ENCODE measurements around the gene ELMOD1.

The ELMOD1 gene

DNA sequence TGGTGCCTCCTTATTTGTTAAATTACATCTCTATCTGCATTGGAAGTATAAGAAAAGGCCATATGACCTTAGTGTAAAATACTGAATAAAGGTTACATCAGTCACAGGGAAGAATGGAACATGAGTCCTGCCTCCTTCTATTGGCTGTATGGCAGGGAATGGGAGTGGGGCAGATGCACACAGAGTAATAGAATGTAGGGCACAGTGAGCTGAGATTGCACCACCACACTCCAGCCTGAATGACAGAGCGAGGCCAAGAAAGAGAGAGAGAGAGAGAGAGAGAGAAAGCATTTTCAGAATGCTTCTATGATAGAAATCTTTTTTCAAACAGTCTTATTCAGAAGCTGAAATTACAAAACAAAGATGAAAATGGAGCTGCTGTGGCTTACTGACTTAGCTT, 62.1 kb downstream of the ELMOD1 start:
- Mint-ChIP-seq H3K4me1 (ENCODE audit: low read depth) (no peaks in the 10 kb centered on the region), H3K4me3 (no peak overlapping the region), H3K36me3 (no peaks in the 10 kb centered on the region), H3K9me3 (ENCODE audit: low read depth) (no peaks in the 10 kb centered on the region), H3K27me3 (peaks cover 17% of the 10 kb centered on the region), H3K27ac (no peak overlapping the region)

DNA sequence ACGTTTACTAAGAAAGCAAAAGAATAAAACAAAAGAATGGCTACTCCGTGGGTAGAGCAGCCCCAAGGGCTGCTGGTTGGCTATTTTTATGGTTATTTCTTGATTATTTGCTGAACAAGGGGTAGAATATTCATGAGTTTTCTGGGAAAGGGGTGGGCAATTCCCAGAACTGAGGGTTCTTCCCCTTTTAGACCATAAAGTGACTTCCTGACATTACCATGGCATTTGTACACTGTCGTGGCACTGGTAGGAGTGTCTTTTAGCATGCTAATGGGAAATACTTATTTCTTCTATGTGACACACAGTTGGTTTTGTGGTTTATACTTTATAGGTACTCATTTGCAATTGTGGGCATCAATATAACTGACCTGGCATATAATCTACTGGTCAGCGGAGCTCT, 64.7 kb downstream of the ELMOD1 start:
- H3K4me3 Mint-ChIP-seq: no peak overlapping the region
- no peaks in the 10 kb centered on the region for H3K9me3 Mint-ChIP-seq (ENCODE audit: low read depth)
- no peaks in the 10 kb centered on the region for H3K36me3 Mint-ChIP-seq
- peaks cover 7% of the 10 kb centered on the region for H3K27me3 Mint-ChIP-seq
- H3K27ac Mint-ChIP-seq: no peak overlapping the region
- H3K4me1 Mint-ChIP-seq (ENCODE audit: low read depth): no peaks in the 10 kb centered on the region

DNA sequence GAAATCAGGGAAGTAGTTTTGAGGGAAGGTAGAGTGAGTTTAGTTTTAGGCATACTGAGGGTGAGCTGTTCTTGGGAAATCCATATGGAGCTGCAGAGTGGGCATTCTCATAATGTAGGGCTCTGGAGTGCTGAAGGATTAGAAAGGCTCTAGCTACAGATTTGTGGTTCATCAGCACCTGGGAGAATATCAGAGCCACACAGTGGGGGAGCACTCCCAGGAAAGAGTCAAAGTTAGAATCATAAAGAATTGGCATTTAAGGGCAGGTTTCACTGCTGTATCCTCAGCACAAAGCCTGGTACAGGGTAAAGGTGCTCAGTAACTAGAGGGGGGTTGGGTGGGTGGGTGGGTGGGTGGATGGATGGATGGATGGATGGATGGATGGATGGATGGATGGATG, 68.4 kb downstream of the ELMOD1 start:
- H3K4me1 Mint-ChIP-seq (ENCODE audit: low read depth): no peaks in the 10 kb centered on the region
- H3K36me3 Mint-ChIP-seq: no peaks in the 10 kb centered on the region
- no peak overlapping the region for H3K27ac Mint-ChIP-seq
- H3K27me3 Mint-ChIP-seq: peaks cover 2% of the 10 kb centered on the region
- no peaks in the 10 kb centered on the region for H3K9me3 Mint-ChIP-seq (ENCODE audit: low read depth)
- H3K4me3 Mint-ChIP-seq: no peak overlapping the region

DNA sequence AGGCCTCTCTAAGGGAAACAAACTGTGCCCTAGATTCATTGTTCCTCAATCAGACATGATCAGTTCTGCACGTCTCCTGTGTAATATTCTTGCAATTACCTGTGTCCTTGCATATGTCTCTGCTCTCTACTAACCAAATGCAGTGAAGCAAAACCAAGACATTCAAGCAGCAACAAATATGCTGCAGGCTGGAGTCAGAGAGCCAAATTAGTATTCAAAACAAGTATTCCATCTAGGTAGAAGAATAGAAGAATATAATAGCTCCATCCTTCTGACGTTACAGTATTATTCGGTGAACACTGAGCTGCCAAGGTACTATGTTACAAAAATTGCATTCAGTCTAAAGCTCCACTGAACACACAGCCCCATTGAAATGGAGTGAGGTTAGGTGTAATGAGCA, 69.1 kb downstream of the ELMOD1 start:
- no peaks in the 10 kb centered on the region for H3K36me3 Mint-ChIP-seq
- H3K9me3 Mint-ChIP-seq (ENCODE audit: low read depth): no peaks in the 10 kb centered on the region

DNA sequence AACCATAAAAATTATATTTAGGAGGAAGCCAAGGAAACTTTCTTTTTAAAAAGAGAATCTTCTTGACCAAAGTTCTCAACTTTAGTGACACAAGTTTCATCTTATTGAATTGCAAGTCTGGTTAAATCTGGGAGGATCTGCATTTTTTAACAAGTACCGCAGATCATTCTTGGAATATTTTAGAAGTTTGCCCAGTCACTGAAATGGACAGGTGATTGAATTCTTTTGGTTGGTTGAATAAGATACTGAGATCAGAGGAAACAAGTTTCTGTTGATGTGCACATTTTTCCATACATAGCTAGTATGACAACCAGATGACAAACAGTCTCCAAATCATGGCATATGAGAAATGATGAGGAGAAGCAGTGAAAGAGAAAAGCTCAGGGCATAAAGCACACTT, 70.7 kb downstream of the ELMOD1 start:
- Mint-ChIP-seq H3K36me3 (no peaks in the 10 kb centered on the region), H3K27ac (no peak overlapping the region), H3K27me3 (peaks cover 2% of the 10 kb centered on the region), H3K4me3 (no peak overlapping the region), H3K4me1 (ENCODE audit: low read depth) (no peaks in the 10 kb centered on the region), H3K9me3 (ENCODE audit: low read depth) (no peaks in the 10 kb centered on the region)

More for the DNA sequence above, 69.1 kb downstream of the ELMOD1 start:
- H3K4me1 Mint-ChIP-seq (ENCODE audit: low read depth): no peaks in the 10 kb centered on the region
- peaks cover 2% of the 10 kb centered on the region for H3K27me3 Mint-ChIP-seq
- H3K4me3 Mint-ChIP-seq: no peak overlapping the region
- H3K27ac Mint-ChIP-seq: no peak overlapping the region

DNA sequence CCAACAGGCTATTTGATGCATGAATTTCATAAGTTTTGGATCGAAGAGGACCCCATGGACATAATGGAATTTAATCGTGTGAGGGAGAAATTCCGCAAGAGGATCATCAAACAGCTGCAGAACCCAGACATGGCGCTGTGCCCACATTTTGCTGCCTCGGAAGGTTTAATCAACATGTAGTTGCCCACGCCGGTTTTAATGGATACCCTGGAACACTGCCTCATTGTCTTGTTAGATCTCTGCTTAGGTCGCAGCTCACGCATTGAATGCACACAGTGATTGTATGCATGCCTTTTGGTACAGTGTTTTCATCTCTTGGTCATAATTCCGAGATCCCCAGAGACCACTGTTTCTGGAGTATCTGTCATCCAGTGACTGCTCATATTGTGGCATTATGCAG, 74.1 kb downstream of the ELMOD1 start:
- Mint-ChIP-seq H3K4me3 (no peak overlapping the region), H3K4me1 (ENCODE audit: low read depth) (no peaks in the 10 kb centered on the region), H3K27me3 (no peaks in the 10 kb centered on the region), H3K36me3 (no peaks in the 10 kb centered on the region), H3K9me3 (ENCODE audit: low read depth) (no peaks in the 10 kb centered on the region), H3K27ac (no peak overlapping the region)

DNA sequence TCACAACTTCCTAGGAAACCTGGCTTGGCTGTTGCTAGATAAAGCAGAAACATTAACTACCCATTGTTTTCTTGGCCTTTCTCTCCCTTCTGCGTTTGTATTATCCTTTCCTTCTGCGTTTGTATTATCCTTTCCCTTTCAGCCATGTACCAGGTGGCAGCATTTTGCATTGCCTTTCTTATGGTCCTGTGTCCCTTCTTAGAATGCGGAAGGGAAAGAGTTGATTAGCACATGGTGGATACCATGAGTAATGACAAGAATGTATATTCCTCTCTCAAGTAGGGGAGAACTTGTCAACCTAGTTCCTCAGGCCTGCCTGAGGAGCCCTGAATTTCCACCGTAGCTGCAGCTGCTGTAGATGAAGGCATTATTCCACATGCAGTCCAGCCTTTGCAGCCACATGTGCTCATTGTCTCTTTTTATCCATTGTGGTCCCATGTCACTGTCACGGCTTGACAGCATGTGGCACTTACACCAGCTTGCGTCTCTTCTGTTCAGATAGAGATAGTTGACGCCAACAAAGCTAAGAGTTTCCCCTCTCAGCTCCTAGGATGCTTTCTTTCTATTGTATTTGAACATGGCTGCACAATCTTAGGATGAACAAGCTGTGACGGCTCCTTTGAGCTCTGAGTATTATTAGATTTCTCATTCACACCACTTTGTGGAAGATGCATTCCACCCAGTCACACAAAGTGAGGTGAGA, 76.1 kb downstream of the ELMOD1 start:
- Mint-ChIP-seq H3K9me3 (ENCODE audit: low read depth) (no peaks in the 10 kb centered on the region), H3K27ac (no peak overlapping the region), H3K27me3 (peaks cover 2% of the 10 kb centered on the region), H3K4me3 (no peak overlapping the region), H3K36me3 (no peaks in the 10 kb centered on the region), H3K4me1 (ENCODE audit: low read depth) (no peaks in the 10 kb centered on the region)

DNA sequence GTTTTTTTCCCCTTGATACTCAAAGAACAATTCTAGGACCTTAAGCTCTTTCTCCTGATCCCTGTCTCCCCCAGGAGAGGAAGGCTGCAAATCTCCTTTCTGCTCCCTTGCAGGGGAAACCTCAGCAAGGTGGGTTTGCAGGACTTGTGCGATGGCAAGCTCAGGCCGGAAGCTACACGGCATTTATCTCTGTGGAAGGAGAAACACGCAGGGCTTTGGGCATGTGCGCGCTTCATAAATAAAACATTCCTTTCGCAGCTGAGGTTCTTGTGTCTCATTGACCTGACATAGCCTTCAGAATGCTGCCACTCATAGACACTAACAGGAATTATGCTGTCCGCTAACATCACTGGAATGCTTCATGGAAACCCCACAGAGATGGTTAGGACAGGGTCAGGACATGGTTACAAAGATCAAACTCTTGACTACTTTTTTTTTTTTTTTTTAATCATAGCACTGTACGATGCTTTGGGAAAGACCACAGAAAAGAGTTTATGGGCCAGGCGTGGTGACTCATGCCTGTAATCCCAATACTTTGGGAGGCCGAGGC, 78.3 kb downstream of the ELMOD1 start:
- Mint-ChIP-seq H3K4me3 (no peak overlapping the region), H3K27ac (no peak overlapping the region), H3K4me1 (ENCODE audit: low read depth) (no peaks in the 10 kb centered on the region), H3K27me3 (peaks cover 8% of the 10 kb centered on the region), H3K9me3 (ENCODE audit: low read depth) (no peaks in the 10 kb centered on the region), H3K36me3 (no peaks in the 10 kb centered on the region)

DNA sequence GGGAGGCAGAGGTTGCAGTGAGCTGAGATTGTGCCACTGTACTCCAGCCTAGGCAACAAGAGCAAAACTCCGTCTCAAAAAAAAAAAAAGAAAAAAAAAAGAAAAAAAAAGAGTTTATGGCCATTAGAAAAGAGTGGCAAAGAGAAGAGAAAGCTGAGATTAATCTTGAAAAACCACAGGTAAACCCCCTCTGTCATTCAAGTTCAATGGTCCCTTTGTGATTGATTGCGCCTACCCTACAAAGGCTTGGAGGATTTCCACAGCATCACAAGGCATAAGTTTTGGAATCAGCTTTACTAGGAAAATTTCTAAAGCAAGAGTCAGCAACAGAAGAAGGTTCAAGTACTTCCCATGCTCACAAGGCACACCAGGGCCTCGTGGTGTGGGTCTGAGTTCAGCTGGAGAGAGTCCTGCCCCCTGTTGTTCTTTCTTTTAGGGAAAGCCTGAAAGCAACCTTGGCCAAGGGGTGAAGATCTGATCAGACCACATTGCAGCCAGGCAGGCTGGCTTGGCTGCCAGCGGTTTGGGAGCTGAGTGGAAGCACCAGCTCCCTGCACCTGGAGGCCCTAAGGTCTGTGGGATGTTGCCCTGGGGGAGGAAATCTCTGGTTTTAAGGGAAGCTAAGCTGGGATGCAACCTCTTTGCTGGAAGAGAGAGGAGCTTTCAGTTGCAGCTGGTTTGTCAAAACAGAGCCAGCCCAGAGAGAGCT, 79.1 kb downstream of the ELMOD1 start:
- Mint-ChIP-seq H3K27ac (no peak overlapping the region), H3K27me3 (peaks cover 8% of the 10 kb centered on the region), H3K9me3 (ENCODE audit: low read depth) (no peaks in the 10 kb centered on the region), H3K36me3 (no peaks in the 10 kb centered on the region), H3K4me1 (ENCODE audit: low read depth) (no peaks in the 10 kb centered on the region), H3K4me3 (no peak overlapping the region)

DNA sequence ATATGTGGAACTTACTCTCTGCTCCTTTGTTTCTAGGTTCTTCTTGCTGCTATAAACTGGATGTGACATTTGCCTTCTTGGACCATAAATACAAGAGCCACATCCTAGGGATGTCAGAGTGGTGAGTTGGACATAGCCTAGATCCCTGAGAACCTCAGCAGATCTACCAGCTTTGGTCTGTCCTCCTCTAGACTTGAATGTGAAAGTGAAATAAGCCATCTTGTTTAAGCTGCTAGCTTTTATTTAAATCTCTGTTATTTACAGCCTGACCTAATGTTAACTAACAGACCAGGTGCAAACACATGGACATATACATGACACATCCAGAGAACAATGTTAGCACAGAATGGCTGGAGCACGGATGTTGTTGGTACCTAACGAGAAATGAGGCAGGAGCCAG, 85.0 kb downstream of the ELMOD1 start:
- no peaks in the 10 kb centered on the region for H3K36me3 Mint-ChIP-seq
- H3K4me1 Mint-ChIP-seq (ENCODE audit: low read depth): no peaks in the 10 kb centered on the region
- no peak overlapping the region for H3K4me3 Mint-ChIP-seq
- H3K27me3 Mint-ChIP-seq: peaks cover 8% of the 10 kb centered on the region
- no peak overlapping the region for H3K27ac Mint-ChIP-seq
- no peaks in the 10 kb centered on the region for H3K9me3 Mint-ChIP-seq (ENCODE audit: low read depth)

DNA sequence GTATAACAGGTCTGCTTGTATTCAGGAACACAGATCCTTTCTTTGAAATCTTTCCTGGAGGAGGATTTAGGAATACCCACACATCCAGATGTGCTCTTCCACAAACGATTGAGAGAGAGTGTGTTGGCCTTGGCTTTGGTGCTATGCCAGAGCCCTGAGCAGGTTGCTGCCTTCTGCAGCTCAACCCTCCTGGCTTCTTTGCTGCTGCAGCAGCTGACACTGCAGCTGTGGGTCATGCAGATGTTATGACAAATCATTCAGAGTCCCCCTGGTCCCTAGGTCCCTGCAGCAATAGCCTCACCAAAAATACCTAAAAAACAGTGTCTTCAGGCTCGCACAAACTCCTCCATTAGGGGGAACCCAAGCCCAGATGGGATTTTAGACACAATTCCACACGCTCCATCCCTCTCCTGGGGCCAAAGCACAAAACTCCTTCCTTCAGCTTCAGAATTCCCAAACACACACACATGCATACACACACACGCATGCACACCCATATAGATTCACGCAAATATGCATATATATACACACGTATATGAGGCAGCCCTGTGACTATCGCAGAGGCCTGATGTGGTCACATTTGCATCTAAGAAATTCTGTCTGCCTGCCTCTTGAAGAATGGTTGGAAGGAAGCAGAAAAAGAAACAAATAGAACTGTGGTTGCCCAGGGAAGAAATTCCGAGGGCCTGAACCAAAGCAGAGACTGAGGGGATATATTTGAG, 85.5 kb downstream of the ELMOD1 start:
- H3K27ac Mint-ChIP-seq: no peak overlapping the region
- H3K27me3 Mint-ChIP-seq: peaks cover 6% of the 10 kb centered on the region
- H3K4me1 Mint-ChIP-seq (ENCODE audit: low read depth): no peaks in the 10 kb centered on the region
- H3K4me3 Mint-ChIP-seq: no peak overlapping the region
- H3K36me3 Mint-ChIP-seq: no peaks in the 10 kb centered on the region
- no peaks in the 10 kb centered on the region for H3K9me3 Mint-ChIP-seq (ENCODE audit: low read depth)

DNA sequence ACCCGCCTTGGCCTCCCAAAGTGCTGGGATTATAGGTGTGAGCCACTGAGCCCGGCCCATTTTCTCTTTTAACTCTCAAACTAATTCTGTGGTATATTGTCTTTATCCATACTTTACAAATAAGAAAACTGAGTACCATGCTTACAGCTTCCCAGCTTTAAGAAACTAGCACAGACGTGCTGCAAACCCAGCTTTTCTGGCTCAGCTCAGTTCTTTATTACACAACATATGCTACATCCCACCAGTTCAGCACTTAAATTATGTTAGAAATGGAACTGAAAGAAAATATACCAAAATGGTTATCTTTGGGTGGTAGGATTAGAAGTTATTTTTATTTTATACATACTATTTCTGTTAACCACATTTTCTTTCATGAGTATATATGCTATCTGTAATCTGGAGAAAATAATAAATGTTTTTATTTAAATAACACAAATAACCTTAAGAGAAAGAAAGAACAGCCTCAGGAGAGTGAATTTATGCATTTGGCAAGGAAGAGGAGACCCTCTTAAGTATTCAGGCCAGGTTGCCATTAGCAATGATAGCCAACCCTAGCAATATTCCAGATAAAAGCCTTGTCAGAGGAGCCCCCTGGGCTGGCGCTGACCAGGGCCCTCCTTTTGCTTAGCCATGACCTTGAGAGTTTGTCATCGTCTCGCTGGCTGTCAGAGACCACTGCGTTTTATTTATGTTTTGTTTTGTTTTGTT, 87.1 kb downstream of the ELMOD1 start:
- H3K9me3 Mint-ChIP-seq (ENCODE audit: low read depth): no peaks in the 10 kb centered on the region
- H3K4me3 Mint-ChIP-seq: no peak overlapping the region
- H3K27me3 Mint-ChIP-seq: peaks cover 4% of the 10 kb centered on the region
- no peaks in the 10 kb centered on the region for H3K36me3 Mint-ChIP-seq
- H3K4me1 Mint-ChIP-seq (ENCODE audit: low read depth): no peaks in the 10 kb centered on the region
- no peak overlapping the region for H3K27ac Mint-ChIP-seq

DNA sequence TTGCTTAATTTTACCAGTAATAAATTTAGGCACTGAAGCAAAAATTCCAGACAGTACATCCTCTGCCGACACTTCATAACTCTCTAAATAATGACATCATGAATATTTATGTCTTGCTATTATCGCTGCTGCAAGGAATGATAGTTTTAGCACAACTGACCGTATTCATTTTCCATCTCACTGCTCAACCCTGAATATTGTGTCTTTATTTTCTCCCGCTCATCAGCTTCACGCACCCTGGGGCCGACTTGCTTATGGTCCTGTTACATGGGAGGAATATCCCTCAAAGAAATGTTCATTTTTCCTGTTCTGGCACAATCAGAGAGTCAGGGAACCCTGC, 87.7 kb downstream of the ELMOD1 start:
- Mint-ChIP-seq H3K27ac (no peak overlapping the region), H3K9me3 (ENCODE audit: low read depth) (no peaks in the 10 kb centered on the region), H3K4me1 (ENCODE audit: low read depth) (no peaks in the 10 kb centered on the region), H3K36me3 (no peaks in the 10 kb centered on the region), H3K27me3 (peaks cover 4% of the 10 kb centered on the region), H3K4me3 (no peak overlapping the region)

DNA sequence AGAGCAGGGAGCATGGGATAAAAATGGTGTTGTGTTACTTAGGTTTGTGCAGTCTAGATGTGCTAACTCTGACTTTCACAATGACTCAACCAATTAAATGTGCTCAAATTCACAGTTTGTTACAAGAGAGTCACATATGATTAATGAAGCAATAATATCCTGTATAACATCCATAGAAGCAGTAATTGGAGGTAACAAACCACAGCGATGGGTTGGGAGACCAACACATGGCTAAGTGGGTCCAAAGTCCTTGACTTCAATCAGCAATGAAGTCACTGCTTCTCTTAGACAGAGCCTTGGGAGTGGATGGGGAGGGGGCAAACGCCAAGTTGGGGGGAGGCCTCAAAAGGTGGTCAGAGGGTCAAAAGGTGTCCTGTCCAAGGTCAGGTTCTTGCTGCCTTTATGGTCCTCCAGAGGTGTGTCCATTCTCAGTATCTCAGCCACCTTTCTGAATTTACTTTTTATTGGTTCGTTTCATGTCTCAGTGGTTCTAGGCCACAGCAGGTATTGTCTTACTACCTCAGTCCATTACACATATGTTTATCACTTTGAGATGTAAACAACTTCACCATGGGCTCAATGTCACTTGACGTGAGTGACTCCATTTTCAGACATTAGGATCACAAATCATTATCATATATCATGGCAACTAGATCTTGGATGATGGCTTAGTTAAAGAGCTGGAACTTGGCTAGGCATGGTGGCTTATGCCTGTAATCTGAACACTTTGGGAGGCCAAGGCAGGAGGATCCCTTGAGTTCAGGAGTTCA, 88.5 kb downstream of the ELMOD1 start:
- Mint-ChIP-seq H3K4me3 (no peak overlapping the region), H3K27ac (no peak overlapping the region), H3K4me1 (ENCODE audit: low read depth) (no peaks in the 10 kb centered on the region), H3K27me3 (no peaks in the 10 kb centered on the region), H3K36me3 (no peaks in the 10 kb centered on the region), H3K9me3 (ENCODE audit: low read depth) (no peaks in the 10 kb centered on the region)

All from activated naive CD8-positive, alpha-beta T cell (primary cell).